CD4-positive, alpha-beta T cell treated with Interleukin-17A for 4 hours (primary cell): ENCODE data around the gene ZNF581.

Experiments used
- DNase-seq: peaks from one replicate; pipeline ENCODE4 v3.0.0-alpha.2; 2020; ENCODE audit warnings: mixed read lengths

The ZNF581 gene

DNA sequence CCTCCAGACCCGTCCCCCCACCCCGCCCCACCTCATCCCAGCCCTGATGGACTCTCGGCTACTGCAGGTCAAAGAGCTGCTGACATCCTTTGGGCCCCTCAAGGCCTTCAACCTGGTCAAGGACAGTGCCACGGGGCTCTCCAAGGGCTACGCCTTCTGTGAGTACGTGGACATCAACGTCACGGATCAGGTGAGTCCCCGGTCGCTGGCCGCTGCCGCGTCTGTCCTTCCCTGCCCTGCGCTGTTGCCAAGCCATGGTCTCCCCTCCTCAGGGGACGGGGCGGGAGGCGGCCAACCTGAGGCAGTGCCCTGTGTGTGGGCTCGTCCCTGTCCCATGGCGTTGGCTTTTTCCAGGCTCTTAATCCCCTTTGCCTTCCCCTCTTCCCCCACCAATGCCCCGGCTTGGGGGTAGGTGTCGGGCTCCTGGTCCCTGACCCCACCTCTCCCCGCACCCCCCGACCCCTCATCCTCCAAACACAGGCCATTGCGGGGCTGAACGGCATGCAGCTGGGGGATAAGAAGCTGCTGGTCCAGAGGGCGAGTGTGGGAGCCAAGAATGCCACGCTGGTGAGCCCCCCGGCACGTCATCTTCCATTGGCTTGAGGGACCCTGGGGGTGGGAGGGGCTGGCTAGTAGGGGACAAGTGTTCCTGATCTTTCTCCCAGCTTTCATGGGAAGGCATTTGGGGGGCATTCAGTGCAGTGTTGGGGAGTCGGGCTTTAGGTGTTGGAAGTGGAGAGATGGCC is 25.3 kb downstream of the ZNF581 start:
- DNase-seq, result no peak

DNA sequence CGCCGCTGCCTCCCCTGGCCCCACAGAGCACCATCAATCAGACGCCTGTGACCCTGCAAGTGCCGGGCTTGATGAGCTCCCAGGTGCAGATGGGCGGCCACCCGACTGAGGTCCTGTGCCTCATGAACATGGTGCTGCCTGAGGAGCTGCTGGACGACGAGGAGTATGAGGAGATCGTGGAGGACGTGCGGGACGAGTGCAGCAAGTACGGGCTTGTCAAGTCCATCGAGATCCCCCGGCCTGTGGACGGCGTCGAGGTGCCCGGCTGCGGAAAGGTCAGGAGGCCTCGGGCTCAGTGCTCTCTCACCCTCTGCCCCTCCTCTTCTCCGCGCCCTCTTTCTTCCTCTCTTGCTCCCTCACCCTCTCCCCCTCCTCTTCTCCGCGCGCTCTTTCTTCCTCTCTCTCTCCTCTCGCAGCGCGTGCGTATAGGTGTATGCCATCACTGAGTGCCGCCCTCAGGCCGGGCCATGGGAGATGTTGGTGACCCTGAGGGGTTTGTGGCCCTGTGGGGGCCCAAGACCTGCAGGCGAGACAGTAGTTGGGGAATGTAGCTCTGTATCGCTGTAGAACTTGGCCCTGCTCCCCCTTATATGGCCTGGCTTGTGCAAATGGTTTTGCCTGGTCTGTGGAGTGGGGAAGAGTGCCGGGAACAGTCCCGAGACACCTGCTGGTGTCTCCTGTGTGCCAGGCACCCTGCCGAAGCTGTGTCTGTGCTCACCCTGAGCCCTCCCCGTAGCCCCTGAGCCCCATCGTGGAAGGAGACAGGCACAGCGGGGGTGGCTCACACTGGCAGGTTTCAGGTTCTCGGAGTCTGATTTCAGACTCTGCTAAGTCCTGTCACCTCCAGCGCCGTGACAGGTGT is 26.2 kb downstream of the ZNF581 start:
- no peak for DNase-seq

DNA sequence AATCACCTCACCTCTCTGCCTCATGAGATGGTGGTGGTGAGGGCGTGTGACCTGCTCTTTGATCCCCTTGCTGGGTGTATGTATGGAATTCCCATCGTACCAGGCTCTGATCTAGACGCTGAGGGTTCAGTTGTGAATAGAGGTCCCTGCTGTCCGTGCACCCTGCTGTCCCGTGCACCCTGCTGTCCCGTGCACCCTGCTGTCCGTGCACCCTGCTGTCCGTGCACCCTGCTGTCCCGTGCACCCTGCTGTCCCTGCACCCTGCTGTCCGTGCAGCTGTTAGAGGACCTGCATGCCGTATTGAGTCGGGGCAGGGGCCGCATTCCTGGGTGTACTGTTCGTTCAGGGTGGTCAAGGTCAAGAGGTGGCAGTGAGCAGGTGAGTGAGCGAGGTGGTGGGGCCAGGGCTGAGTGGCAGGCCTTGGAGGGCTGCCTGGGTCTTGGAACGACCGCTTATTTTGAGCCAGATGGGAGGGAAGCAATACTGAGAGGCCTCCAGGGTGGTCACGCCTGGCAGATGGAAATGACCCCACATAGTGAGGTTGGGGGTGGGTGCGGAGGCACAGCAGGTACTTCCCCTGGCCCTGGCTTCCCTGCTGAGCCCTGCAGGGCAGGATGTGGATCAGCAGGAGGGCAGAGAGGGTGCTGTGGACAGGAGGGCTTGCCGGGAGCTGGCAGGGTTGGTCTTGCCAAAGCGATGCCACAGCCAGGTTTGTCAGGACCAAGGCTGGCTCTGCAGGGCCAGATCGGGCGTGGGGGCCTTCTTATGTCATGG is 27.0 kb downstream of the ZNF581 start:
- peak; percentile 21 for DNase-seq

DNA sequence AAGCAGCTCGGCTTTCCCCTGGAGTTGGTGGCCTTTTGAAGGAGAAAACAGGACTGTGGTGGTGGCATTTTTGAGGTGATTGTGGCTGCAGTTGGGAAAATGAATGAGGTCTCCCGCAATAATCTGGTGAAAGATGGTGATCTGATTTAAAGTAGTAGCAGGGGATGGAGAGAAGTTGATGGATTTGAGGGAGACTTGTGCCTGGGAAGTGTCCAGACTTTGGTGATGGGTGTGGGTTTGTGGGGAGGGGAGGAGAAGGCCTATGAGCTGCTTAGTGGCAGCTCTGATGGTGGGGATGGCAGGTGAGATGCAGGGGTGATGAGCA is 27.6 kb downstream of the ZNF581 start:
- DNase-seq, result no peak

DNA sequence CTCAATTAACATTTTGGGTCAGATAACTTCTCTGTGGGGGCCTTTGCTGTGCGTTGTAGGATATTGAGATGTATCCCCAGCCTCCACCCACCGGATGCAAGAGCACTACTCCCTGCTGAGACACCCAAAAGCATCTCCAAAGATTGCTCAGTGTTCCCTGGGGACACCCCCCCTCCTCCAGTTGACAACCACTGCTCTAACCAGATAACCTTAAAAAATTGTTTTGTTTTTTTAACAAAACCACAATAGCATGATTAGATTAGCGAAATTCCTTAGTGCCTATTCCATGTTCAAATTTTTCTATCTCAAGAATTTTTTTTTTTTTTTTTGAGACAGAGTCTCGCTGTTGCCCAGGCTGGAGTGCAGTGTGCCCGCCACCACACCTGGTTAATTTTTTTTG is 29.0 kb downstream of the ZNF581 start:
- no peak for DNase-seq

DNA sequence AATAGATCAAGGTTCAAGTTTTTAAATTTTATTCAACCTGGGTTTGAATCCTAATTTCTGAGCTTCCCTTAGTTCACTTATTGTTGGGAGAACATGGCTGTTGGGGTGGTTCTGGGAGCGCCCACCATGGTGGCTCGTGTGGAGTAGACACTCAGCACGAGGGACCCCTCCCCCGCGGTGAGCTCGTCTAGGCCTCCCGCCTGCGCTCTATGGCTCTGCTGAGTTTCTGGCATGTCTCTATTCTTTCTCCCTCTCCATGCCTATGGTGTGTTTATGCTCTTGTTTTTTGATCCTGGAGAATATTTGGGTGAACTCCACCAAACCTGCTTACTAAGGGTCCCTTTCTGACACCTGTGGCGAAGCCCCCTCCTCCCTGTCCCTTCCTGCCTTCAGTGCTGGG is 30.0 kb downstream of the ZNF581 start:
- DNase-seq, result no peak

DNA sequence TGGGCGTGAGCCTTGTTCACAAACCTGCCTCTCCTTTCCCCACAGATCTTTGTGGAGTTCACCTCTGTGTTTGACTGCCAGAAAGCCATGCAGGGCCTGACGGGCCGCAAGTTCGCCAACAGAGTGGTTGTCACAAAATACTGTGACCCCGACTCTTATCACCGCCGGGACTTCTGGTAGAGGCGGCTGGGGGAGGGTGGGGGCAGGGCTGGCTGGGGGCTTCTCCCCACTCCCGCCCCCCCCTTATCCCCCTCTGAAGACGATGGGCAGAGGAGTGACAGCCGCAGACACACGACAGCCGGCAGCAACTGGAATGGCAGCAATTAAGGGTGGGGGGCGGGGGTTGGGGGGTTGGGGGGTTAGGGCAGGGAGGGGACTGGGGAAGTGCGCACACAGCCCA is 30.4 kb downstream of the ZNF581 start:
- DNase-seq, result no peak

DNA sequence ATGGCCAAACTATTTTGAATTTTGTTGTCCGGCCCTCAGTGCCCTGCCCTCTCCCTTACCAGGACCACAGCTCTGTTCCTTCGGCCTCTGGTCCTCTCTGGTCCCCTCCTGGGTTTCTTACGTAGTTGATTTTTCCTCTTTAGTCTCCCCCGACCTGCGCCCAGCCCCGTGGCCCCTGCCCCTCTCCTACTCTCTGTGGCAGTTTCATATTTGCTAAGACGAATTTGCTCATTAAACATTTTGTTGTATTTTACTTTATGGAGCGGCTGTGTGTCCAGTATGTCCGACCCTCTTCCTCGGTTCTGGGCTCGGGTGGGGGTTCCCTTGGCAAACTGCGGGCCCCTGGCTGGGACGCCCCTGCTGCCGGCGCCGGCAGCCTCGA is 31.0 kb downstream of the ZNF581 start:
- no peak for DNase-seq

DNA sequence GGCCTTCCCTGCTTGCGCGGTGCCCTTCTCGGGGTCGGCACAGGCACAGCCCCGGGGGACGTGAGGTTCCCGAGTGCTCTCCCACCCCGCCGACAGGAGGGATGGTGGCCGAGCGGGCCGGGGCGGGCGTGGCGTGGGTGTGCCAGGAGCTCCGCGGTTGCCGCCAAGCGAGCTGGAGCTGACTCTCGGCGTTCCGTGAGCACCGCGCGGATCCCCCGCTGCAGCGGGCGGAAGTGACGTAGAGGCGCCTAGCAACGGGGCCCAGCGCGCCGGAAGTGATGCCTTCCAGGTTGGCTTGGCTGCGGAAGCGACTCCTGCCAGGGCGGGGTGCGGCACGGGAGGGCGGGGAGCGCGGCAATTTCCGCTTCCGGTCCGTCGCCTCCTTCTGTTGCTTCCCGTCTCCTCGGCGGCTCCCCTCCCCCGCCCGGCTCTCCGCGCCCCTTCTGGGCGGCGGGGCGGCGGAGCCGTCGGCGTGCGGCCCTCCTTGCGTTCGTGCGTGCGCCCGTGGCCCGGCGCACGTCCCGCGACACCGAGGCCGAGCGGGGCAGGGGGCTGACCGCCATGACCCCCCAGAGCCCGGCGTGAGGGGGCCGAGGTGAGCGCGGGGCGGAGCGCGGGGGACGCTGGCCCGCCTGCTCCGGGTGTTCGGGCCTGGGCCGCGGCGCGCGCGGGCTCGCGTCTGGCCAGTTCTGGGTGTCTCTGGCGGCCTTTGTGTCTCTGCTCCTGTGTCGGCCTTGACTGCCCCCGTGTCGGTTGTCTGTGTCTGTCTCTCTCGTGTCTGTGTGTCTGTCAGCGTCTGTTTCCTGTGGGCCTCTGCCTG is 31.6 kb downstream of the ZNF581 start, which contains the start of gene EPN1:
TSS of gene EPN1 (plus strand) at position 386 of the 820 bp plus-strand sequence. CDS start 3,402 bp downstream, outside the sequence.
- DNase-seq, result peak; percentile 98

DNA sequence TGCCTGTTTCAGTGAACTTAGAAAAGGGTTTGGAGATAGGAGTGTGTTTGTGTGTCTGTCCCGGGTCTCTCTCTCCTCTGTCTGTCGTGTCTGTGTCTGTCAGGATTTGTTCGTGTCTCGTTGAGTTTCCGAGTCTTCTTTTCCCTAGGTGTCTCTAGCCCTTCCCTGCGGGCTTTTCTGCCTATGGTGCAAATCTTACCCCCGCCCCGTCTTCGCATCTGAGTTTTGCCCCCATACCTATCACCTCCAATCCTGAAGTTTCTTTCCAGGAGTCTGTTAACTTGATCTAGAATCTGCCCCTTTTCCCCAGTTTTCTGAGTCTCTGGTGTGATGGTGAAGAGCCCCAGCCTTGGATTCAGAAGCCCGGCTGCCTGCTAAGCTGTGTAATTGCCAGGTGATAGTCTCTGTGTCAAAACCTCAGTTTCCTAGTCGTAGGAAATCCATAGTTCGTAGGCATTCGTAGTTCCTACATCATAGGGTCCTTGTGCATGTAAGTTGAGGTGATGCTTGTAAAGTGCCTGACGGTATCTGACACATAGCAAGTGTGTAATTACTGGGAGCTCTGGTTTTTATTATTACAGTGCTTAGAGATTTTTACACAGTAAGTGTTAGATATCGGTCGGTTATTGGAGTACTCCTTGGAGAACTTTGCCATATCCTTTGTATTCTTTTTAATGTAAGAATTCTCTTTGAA is 32.4 kb downstream of the ZNF581 start:
- DNase-seq, result no peak

DNA sequence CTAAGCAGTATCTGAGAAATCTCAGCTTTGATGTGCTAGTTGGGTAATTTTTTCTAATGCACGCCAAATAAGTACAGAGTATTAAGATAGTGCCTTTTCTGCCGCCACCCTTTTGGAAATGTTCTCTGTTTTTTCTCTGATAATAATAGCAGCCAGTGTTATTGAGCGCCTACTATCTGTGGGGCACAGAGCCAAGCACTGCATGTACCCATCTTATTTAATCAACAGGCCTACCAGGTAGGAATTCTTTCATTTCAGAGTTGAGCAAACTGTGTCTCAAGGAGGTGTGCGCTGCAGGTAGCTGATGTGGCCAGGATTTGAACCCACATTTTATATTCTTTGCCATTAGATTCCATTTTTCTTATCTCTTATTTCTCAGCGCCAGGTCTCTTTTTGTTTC is 32.9 kb downstream of the ZNF581 start:
- no peak for DNase-seq

DNA sequence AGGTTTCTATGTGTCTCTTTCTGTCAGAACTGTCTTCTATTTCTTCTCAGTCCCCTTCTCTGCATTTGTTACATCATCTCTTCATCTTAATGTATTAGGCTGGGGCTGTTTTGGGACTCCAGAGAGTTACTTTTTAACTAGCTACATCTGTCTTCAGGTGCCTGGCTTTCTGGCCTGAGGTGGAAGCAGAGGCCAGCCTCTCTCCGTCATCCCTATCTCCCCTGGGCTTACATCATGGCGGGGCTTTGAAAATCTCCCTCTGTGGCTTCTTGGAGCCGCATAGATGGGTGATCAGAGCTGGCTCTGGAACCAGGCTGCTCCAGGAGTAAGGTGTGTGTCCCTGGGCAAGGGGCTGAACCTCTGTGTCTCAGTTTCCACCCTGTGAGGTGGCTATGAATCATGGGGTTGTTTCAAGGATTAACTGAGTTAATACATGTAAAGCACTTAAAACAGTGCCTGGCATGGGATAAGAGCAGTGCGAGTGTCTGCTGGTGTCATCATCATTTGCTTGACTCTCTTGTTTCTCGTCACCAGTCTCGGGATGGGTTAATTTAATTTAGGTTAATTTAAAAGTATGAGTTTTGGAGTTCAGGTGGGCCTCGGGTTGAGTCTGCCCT is 33.5 kb downstream of the ZNF581 start:
- no peak for DNase-seq

DNA sequence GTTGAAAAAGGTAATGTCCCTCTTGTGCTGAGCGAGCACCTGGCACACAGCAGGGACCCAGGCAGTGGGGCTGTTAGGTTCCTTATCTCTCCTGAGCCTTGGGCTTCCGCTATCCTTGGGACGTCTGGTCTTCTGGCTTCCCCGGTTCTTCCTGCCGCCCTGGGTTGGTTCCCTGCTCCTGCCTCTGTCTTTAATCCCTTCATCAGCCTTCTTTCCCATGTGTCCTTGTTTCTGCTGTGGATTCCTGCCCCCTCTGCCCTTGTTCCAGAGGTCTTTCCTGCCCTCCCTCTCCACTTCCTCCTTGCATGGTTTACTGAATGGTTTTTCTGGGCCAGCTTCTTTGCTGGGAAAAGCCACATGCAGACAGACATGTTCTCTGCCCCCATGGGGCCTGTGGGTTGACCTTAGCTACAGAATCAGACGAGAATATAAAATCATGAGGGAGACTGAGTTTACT is 34.2 kb downstream of the ZNF581 start:
- no peak for DNase-seq

DNA sequence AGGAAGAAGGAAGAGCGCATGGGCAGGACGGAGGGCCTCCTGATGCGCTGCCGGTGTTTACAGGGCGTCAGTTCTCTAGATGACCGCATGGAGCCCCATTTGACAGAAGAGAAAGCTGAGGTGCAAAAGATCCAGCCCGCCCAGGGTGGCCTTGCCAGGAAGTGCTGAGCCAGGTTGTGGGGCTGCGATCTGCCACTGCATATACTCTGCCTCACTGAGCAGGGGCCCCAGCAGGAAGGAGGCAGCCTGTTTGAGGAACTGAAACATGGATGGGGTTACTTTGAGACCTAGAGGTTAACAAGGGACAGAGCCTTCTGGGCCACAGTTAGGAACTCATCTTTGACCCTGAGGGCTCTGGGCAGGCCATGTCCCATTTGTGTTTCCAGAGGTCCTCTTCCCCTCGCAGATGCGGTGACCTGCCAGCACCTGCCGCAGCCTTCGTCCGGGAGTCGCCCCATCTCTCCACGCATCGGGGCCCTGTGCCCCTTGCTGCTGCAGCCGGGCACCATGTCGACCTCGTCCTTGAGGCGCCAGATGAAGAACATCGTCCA is 34.7 kb downstream of the ZNF581 start:
- no peak for DNase-seq

DNA sequence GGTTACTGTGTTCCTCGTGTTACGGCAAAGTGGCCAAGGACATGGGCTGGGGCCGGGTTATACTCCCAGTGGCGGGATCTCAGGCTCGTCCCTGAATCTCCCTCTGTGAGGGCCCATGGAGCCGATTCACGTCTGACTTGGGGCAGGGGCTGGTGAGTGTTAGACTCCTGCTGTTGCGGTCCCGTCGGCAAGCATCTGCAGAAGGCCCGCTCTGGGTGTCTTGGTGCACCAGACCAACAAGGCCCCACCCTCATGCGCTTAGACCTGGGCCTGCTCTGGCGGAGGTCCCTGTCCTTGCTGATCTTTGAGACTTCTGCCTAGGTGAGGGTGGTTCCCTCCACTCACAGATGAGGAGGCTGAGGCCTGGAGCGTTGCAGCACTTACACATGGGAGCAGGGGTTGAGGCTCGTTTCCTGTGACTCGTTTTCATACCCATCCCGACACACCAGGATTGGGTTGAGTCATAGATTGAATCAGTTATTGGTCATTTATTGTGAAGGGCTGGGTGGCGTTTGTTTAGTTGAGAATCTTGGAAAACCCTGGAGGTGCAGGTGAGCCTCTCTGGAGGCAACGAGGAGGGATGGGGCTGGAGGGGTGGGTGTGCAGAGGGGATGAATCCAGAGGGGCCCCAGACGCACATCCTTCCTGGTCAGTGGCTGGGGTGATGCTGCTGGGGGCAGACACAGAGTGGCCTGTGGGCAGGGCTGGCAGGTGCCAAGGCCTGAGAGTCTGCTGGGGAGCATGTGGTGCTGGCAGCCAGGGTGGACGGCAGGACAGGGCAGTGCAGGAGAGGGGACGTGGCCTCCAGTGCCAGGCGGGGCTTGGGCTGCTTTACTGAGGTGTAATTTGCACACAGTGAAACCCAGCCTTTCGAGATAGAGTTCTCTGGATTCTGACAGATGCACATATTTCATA is 36.2 kb downstream of the ZNF581 start:
- no peak for DNase-seq

DNA sequence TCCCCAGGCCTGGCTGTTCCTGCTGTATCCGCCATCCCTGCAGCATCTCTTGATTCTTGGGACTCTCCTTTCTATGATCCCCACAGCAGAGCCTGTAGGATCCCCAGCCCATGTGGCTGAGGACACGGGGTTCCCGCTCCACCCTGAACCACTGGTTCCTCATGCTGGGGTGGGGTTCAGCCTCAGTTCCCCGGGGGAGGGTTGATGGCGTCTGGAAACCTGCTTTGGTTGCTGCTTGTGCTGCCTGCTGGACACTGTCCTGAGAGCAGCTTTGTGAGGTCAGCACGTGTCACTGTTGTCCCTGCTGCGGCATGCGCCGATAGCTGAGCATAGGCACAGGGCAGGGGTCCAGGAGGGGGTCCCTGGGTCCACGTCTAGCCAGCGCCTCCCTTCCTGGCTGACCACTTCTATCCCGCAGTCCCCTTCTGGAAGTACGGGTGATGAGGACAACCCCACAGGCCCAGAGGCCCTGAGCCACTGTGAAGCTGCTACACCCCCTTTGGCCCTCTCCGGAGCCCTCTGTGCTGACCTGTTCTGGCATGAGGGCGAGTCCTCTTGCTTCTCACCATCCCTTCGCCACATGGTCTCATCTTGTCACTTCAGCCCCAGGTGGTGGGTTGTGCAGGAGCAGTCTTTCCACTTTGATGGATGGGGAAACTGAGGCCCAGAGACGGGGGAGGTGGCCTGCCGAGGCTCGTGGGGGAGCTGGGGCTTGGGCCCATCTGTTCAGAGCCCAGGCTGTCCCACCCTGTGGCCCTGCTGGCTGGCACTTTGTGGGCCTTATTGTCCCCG is 37.1 kb downstream of the ZNF581 start:
- no peak for DNase-seq

DNA sequence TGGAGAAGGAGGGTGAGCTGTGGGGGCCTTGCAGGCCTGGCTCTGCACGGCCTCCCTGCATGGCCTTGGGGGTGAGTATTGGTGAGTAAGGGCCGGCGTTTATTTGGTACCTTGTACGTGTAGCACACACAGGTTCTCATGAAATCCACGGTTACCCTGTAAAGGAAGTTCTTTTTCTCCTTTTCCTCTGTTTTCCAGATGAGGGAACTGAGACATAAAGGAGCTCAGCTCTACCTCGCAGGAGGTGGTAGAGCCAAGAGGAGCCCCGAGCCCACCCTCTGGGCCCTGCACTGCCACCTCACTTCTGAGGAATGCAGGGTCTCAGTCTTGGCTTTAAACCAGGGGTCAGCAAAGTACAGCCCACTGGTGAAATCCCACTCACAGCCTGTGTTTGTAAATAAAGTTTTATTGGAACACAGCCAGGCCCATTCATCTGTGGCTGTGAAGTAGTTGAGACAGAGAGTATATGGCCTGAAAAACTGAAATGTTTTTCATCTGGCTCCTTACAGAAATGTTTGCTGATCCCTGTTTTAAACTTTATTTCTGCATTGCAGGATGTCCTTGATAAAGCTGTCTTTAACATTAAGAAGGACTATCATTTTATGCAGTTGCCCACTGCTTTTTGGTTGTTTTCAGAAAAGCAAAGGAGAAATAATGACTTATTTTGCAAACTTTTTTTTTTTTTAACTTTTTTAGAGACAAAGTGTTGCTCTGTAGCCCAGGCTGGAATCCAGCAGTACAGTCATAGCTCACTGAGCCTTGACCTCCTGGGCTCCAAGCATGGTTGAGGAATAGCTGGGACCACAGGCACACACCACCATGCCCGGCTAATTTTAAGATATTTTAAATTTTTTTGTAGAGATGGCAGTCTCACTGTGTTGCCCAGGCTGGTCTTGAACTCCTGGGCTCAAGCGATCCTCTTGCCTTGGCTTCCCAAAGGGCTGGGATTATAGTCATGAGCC is 38.0 kb downstream of the ZNF581 start:
- no peak for DNase-seq
